ENCODE measurements around the gene RTTN. TPM values are rescaled to one million over a fixed set of nuclear protein-coding genes. Genes with fewer than 3 reads are reported as not detected.
"Not testable (repeated sequence)": the region's sequence is repeated elsewhere in the genome, so short reads cannot be mapped to it uniquely, and the experiment has no call there.

Gene RTTN
- total RNA-seq, 1 donor from 2014 or later = 24.7 TPM

DNA sequence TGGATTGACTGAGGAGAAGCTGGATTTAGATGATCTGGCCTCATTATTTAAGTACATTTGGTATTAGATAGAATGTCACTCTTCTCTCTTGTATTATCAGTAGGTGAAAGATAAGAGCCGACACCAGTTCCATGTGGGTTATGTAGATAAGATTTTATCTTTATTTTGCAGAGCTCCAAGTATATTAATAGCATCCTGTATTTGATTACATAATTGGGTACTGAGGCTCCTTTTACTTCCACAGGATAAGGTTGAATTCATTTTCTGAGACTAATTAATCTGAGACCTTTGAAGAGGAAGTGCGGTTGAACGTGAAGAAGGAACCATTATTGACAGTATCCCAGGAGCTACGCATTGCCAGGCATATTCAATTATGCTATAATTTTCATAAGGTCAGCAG lies 225.0 kb downstream of the RTTN start:
- Mint-ChIP-seq H3K27me3 (no peaks in the 10 kb centered on the region), H3K4me3 (ENCODE audit: low read depth) (no peak overlapping the region), H3K9me3 (ENCODE audit: low read depth) (peaks cover 16% of the 10 kb centered on the region), H3K4me1 (ENCODE audit: low read depth) (no peaks in the 10 kb centered on the region), H3K36me3 (ENCODE audit: insufficient read depth) (peaks cover 4% of the 10 kb centered on the region), H3K27ac (no peak overlapping the region)
- TF ChIP-seq, protein P1, sequence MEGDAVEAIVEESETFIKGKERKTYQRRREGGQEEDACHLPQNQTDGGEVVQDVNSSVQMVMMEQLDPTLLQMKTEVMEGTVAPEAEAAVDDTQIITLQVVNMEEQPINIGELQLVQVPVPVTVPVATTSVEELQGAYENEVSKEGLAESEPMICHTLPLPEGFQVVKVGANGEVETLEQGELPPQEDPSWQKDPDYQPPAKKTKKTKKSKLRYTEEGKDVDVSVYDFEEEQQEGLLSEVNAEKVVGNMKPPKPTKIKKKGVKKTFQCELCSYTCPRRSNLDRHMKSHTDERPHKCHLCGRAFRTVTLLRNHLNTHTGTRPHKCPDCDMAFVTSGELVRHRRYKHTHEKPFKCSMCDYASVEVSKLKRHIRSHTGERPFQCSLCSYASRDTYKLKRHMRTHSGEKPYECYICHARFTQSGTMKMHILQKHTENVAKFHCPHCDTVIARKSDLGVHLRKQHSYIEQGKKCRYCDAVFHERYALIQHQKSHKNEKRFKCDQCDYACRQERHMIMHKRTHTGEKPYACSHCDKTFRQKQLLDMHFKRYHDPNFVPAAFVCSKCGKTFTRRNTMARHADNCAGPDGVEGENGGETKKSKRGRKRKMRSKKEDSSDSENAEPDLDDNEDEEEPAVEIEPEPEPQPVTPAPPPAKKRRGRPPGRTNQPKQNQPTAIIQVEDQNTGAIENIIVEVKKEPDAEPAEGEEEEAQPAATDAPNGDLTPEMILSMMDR (IDR thresholded peaks at IDR 0.05; ENCODE audit: unreplicated experiment) = no peak
- DNase-seq (ENCODE audit: low spot score, unreplicated experiment) = no peak

DNA sequence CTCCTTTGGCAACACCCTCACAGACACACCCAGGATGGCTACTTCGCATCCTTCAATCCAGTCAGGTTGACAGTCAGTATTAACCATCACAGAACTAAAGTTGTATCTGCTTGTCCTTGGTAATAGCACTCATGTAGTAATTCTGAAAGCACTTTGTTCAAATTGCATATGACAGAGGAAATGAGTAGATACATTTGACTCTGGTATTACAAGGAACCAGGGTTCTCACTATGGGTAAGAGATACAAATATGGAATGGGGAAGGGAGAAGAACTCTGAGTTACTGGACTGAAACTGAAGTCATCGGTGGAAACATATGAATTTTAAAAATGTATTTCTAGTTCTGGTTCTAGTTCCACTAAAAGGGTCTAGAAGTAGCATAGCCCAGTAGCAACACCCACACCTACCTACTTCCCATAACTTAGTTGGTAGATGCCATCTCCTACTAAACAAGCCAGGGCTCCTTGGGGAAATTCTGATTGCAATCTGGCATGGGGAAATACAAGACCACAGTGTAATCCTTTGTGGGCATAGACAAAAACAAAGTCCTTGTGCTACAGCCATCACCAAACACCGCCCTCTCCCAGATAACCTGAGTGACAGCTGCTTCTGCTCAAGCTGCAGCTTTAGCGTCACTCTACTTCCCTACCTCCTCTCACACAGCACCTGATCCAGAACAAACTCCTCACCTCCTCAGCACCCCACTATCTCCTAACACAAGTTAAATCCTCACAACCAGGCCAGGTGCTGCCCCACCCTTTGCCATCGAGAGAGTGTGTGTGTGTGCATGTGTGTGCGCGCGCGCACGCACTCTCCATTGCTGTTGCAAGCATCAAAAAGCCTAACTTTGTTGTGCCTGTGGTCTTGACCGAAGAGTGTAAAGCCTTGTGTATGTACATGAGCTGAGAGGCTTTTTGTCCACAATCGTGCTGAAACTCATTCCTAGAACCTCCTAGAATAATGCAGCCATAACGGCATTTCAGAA lies 226.5 kb downstream of the RTTN start:
- Mint-ChIP-seq H3K9me3 (ENCODE audit: low read depth) (peaks cover 21% of the 10 kb centered on the region), H3K27ac (no peak overlapping the region), H3K27me3 (no peaks in the 10 kb centered on the region), H3K4me1 (ENCODE audit: low read depth) (no peaks in the 10 kb centered on the region), H3K36me3 (ENCODE audit: insufficient read depth) (peaks cover 4% of the 10 kb centered on the region), H3K4me3 (ENCODE audit: low read depth) (no peak overlapping the region)
- TF ChIP-seq, protein P1 (IDR thresholded peaks at IDR 0.05; ENCODE audit: unreplicated experiment) = no peak
- DNase-seq (ENCODE audit: low spot score, unreplicated experiment) = no peak

DNA sequence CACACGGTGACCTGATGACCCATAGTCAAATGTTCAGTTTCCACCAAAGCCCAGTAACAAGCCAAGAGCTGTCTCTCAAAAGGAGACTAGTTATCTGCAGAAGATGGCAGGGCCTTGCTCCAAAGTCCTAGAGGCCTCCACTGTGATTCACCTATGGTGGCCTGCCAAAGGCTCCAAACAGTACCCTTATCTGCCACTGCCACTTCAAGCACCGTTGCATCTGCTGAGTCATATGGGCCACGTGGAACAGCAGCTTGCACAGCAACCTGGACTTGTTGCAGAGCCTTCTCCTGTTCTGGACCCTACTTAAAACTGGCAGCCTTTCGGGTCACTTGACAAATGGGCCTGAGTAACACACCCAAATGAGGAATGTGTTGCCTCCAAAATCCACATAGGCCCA lies 230.2 kb downstream of the RTTN start:
- H3K27ac Mint-ChIP-seq; H3K4me3 Mint-ChIP-seq (ENCODE audit: low read depth): not testable (repeated sequence)

DNA sequence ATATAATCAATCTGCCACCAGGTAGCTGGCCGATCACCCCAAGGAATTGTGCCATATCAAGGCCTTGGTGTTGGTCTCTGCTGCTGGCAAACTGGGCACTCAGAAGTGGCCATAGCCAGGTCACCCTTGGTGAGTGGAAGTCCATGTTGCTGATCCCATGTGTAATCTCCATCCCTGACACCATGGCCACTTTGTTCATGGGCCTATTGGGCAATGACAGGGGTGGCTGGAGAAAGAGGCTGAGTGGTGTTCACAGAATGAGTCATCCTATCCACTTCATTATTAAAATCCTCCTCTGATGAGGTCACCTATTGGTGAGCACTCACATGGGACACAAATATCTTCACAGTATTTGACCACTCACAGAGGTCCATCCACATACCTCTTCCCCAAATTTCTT lies 231.1 kb downstream of the RTTN start:
- Mint-ChIP-seq H3K27me3 (no peaks in the 10 kb centered on the region), H3K27ac (no peak overlapping the region), H3K4me1 (ENCODE audit: low read depth) (no peaks in the 10 kb centered on the region), H3K4me3 (ENCODE audit: low read depth) (no peak overlapping the region), H3K36me3 (ENCODE audit: insufficient read depth) (peaks cover 7% of the 10 kb centered on the region), H3K9me3 (ENCODE audit: low read depth) (peaks cover 38% of the 10 kb centered on the region)
- TF ChIP-seq, protein P1 (IDR thresholded peaks at IDR 0.05; ENCODE audit: unreplicated experiment) = no peak
- no peak for DNase-seq (ENCODE audit: low spot score, unreplicated experiment)

More for the DNA sequence above, 230.2 kb downstream of the RTTN start:
- not testable (repeated sequence) for DNase-seq (ENCODE audit: low spot score, unreplicated experiment); H3K27me3 Mint-ChIP-seq; H3K4me1 Mint-ChIP-seq (ENCODE audit: low read depth); H3K36me3 Mint-ChIP-seq (ENCODE audit: insufficient read depth)
- H3K9me3 Mint-ChIP-seq (ENCODE audit: low read depth) = peaks cover 38% of the 10 kb centered on the region

DNA sequence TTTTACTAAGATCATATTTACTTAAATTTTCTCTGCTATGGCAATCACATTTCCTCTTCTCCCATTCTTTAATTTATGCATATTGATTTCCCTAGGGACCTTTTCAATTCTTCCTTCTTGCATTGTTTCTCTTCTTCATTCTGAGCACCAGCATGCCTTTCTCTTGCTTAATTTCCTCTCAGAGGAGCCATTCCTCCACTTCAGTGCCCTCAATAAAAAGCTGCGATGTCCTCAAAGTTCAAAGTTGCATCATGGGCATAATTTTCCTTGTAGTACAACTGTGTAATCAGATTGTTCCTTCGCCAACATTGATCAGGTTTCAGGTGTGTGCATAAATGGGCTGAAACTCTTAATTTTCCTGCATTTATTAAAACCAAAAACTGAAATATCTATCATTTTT lies 236.0 kb downstream of the RTTN start:
- TF ChIP-seq, protein P1 (IDR thresholded peaks at IDR 0.05; ENCODE audit: unreplicated experiment) = no peak
- no peaks in the 10 kb centered on the region for H3K4me1 Mint-ChIP-seq (ENCODE audit: low read depth)
- no peak overlapping the region for H3K27ac Mint-ChIP-seq
- no peak for DNase-seq (ENCODE audit: low spot score, unreplicated experiment)
- H3K4me3 Mint-ChIP-seq (ENCODE audit: low read depth) = no peak overlapping the region
- peaks cover 16% of the 10 kb centered on the region for H3K9me3 Mint-ChIP-seq (ENCODE audit: low read depth)
- no peaks in the 10 kb centered on the region for H3K27me3 Mint-ChIP-seq
- peaks cover 3% of the 10 kb centered on the region for H3K36me3 Mint-ChIP-seq (ENCODE audit: insufficient read depth)

DNA sequence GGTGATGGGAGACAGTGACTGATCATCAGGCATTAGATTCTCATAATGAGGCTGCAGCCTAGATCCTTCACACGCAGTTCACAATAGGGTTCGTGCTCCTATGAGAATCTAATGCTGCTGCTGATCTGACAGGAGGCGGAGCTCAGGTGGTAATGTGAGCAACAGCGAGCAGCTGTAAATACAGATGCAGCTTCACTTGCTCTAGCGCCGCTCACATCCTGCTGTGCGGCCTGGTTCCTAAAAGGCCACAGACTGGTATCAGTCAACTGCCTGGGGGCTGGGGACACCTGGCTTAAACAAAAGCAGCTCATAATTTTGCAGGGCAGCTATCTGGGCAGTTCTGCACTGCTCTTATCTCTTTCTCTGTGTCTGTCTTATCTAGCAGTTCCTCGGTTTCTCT lies 237.4 kb downstream of the RTTN start:
- H3K9me3 Mint-ChIP-seq (ENCODE audit: low read depth) = peaks cover 10% of the 10 kb centered on the region
- H3K4me1 Mint-ChIP-seq (ENCODE audit: low read depth) = no peaks in the 10 kb centered on the region
- no peak overlapping the region for H3K27ac Mint-ChIP-seq
- peaks cover 3% of the 10 kb centered on the region for H3K36me3 Mint-ChIP-seq (ENCODE audit: insufficient read depth)
- DNase-seq (ENCODE audit: low spot score, unreplicated experiment) = no peak
- no peaks in the 10 kb centered on the region for H3K27me3 Mint-ChIP-seq
- TF ChIP-seq, protein P1 (IDR thresholded peaks at IDR 0.05; ENCODE audit: unreplicated experiment) = no peak
- no peak overlapping the region for H3K4me3 Mint-ChIP-seq (ENCODE audit: low read depth)
